Urothelium cell line (cell line): Measurements from ENCODE around the gene CCL28.
A peak's percentile ranks its signal among the peaks of the same experiment; 100 is the strongest.

Experiments used
- DNase-seq: peaks from one replicate; pipeline ENCODE4 v3.0.0; 2011; ENCODE audit warnings: low spot score, mixed read lengths
- FAIRE-seq: peaks from 2 replicates; lab custom pipeline; 2011; peaks lifted over from hg19 to GRCh38; lab: Jason Lieb, UNC

Gene CCL28

DNA sequence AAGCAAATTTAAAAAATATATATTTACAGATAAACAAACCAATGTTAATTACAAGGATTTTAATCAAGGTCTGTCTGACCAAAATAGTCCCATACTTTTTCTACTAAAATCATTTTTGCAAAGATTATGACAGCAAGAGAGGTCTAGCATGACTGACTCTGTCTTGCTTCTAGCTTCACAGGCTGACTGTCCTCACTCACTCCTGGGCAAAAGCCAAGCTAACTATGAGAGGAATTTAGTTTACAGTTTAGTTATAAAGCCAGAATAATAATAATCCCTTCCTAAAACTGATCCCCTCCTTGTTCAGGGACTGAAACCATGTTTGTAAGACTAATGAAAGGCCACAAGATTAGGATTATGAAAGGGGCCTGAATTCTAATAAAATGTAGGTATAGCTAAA, 53.5 kb downstream of the CCL28 start:
- FAIRE-seq = no peak
- no peak for DNase-seq

DNA sequence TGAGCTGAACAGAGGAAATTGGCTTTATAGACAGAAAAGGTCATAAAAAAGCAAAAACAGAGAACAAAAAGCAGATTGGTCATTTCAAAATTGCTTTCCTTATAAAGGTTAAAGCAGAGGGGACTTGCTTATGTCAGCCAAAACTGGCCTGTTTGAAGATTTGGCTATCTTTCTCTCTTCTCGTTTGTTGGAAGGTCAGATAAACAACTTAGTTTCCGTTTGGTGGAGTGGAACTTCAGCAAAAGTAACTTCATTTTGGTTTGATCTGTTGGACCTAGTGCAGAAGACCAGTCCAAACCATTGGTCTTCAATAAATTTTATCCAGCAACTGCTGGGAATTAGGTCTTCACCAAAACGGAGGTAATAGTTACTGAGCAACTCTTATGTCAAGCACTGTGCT, 53.9 kb downstream of the CCL28 start:
- DNase-seq = no peak
- no peak for FAIRE-seq

DNA sequence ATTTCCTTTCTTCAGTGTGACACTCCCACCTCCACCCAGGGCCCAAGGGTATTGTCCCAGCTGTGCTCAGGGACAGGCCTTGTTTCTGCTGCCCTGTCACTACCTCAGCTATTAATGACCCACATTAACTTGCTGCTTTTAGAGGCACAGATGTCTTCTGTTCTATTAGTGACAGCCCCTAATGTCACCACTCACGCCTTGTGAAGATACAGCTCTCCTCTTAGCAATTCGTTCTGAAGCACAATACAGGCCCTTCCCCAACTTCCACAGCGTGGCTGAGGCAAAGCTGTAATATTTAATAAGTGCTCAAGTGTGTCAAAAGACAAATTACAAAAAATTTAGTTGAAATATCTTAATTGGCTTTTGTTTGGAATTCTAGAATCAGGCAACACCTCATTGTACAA, 54.3 kb downstream of the CCL28 start:
- FAIRE-seq (no peak), DNase-seq (no peak)

DNA sequence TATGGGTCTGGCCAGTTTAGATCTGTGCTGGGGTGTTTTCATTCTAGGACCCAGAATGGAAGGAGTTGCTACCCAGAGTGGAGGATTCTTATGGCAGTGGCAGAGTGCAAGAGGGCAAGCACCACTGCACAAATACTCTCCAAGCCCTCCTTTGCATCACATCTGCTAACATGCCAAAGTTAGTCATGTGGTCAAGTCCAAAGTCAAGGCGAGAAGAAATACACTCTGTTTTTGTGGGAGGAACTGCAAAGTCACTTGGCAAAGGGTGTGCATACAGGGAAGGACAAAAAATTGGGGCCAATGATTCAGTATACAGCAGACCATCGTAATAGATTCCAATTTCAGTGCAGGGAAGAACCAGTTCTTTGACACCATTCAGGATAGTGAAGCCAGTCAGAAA, 55.1 kb downstream of the CCL28 start:
- DNase-seq (no peak), FAIRE-seq (no peak)

DNA sequence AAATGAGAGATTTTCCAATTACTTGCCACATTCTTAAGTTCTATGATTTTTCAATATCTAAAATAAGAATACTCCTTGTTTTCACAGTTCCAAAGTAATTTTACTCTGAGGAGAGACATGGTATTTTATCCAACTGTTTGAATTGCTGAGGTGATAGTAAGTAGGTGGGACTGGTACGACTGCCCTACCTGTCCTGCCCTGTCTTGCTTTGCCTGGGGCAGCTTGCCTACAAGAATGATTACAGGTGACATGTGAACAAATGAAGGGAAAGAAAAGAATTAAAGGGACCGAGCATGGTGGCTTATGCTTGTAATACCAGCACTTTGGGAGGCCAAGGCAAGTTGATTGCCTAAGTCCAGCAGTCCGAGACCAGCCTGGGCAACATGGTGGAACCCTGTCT, 57.4 kb downstream of the CCL28 start:
- FAIRE-seq = no peak
- DNase-seq = no peak

DNA sequence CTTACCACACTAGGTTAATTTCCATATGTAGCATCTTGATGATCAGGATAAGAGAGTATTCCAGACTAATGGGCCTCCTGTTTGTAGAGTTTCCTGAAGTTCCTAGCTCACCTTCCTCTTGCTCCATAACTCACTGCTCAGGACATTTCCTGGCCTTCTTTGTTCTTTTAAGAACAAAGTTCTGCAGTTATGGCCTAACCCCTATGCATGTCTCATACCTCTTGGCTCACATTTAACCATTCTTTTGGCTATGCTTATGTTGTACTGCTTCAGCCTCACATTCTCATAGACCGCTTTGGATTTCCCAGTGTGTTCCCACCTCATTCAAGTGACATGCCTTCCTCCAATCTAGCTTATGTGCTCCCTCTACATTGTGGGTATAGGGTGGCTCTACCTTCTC, 58.5 kb downstream of the CCL28 start:
- DNase-seq (no peak), FAIRE-seq (peak; percentile 62)

DNA sequence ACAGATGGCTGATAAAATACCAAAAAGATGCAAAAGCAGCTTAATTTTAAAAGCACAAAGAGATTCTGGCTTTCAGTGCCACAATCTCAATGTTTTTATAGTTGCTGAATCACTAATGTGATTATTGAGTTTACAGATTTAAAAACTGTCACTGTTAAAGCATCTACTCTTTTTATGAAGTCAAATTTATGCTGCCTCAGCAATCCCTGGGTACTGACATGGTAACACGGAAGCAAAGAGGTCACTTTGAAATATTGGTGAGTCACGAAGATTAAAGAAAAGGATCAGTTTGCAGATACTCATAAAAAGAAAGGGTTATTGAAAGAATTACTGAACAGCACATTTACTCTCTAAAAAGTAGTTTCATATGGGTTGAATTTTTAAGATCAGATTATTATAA, 59.3 kb downstream of the CCL28 start:
- DNase-seq = no peak
- no peak for FAIRE-seq

DNA sequence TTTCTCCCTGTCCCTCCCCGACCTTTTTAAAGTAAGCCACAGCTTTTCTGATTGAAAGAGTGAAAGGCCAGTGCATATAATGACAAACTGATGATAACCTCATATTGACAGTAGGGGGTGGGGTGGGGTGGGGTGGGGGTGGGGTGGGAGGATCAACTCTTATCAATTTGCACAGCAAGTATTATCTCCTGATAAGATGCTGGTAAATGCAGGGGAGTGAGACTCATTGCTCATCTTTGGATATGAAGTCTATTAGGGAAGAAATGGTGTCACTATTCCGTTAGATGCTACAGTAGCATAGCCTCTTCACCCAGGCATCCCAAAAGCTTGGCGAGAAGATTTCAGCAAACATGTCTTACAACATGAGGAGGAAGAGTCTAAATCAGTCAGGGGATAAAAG, 60.1 kb downstream of the CCL28 start:
- FAIRE-seq (no peak), DNase-seq (no peak)

DNA sequence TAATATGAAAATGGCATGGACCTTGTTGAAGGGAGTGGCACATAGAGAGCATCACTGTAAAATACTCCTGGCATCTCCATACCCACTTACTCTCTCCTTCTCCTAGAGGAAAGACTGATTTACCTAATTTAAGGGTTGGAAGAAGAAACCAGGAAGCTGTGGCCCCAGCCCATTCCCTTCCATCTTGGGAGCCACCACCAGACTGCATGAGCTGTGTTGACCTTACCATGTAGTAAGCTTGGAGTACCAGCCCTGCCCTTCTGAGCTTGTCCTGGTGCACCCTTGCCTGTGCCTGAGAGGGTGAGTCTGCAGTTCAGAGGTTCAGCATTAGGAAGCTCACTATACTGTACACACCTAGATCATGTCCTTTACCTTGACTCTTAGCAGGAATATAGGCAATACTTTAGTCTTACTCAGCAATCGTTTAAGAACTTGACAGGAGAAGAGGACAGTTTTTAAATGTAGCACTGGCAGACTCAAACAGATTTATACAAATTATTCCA, 63.3 kb downstream of the CCL28 start:
- DNase-seq = no peak
- FAIRE-seq = peak; percentile 52

DNA sequence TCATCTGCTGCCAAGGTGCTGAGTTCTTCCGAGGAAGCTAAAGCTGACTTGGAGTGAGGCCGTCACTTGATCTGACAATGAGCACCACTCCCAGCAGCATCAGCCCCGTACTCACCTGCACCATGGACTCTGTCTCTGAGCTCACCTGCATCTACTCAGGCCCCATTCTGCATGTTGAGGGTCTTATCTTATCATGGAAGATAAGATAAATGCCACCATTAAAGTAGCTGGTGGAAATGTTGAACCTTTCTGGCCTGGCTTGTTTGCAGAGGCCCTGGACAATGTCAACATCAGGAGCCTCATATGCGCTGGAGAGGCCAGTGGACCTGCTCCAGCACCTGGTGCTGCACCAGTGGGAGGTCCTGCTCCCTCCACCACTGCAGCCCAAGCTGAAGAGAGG, 64.0 kb downstream of the CCL28 start:
- DNase-seq = no peak
- FAIRE-seq = peak; percentile 13

DNA sequence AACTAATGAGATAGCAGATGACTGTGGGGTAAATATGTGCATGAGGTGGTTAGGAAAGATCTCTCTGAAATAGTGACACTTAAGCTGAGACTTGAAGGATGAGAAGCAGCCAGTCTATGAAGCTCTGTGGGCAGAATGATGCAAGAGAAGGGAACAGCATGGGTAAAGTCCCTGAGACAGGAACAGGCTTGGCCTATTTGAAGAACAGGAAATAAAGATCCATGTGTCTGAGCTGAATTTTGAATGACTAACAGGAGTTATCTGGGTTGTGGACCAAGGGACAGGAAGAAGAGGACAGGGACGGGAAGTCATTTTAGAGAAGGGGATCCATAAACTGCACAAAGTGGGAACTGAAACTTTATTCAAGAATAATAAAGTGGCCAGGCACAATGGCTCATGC, 73.3 kb downstream of the CCL28 start:
- FAIRE-seq (no peak), DNase-seq (no peak)

DNA sequence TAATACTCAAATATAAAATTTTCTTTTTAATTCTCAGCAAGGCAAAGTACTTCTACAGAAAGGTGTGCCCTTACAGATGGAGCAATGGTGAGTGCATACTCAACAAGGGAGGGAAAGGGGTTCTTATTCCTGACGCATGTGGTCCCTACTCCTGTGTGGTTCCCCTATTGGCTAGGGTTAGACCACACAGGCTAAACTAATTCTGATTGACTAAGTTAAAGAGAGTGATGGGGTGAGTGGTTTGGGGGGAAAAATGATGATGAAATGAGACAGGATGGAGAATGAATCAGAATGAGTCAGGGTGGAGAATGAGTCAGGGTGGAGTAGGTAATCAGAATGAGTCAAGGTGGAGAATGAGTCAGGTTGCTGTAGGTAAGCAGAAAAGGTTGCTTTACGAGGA, 76.0 kb downstream of the CCL28 start:
- FAIRE-seq (peak; percentile 63), DNase-seq (peak; percentile 41)

DNA sequence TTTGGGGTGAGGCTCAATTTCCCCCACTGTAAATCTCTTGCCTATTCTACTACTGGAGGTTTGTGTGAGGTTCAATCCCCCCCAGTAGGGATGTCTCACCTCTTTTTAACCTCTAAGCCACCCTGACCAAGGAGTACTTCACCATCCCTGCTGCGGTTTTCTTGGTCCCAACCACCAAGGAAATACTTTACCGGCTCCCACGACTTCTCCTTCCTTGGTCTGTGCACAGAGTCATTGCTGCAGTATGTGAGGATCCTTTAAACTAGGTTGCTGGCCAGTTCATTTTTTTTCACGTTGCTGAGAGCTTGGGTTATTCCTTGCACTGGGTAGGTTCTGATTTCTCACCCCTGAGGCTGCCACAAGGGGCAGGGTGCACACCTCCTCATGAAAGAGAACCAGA, 76.5 kb downstream of the CCL28 start:
- no peak for FAIRE-seq
- DNase-seq = no peak

DNA sequence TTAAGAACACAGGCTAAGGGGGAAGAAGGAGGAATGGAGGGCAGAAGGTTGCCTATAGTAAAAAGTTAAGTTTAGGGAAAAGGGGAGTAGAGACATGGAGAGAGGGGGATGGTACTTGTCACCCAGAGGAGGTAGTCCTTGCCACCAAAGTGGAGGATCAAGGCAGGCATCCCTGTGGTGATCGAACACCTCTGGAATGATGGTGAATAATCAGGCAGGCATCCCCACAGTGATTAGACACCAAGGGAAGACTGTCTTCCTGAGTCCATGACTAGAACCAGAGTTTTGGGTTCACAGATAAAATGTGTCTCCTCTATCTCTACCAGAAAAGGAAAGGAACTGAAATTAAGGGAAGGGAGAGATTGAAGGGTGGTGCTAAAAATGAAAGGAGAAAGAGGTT, 79.8 kb downstream of the CCL28 start:
- peak; percentile 32 for DNase-seq

More for the DNA sequence above, 79.8 kb downstream of the CCL28 start:
- FAIRE-seq = no peak
